Hepatocyte (in vitro differentiated cells): ENCODE data around the gene LRRC46. TPM values are rescaled to one million over a fixed set of nuclear protein-coding genes. Genes with fewer than 3 reads are reported as not detected.

Experiments
- DNase-seq: peaks from one replicate; pipeline ENCODE4 v3.0.0-alpha.2; 2016; ENCODE audit warnings: low spot score
- H2AFZ ChIP-seq: fragments of 200-600 bp; sonication (generic); 2 replicates; pipeline ENCODE4 v1.6.0; 2016; ENCODE audit warnings: antibody characterized with exemption, mild to moderate bottlenecking
- H3K27ac ChIP-seq: fragments of 200-600 bp; sonication (generic); 2 replicates; pipeline ENCODE4 v1.5.1; 2016; ENCODE audit warnings: mild to moderate bottlenecking
- H3K27me3 ChIP-seq: fragments of 200-600 bp; sonication (generic); 2 replicates; pipeline ENCODE4 v1.6.1; 2016
- H3K36me3 ChIP-seq: fragments of 200-600 bp; sonication (generic); replicated peaks from 2 replicates; pipeline ENCODE4 v1.5.1; 2016; ENCODE audit warnings: low read depth; ENCODE audit not compliant: insufficient read depth
- H3K4me1 ChIP-seq: fragments of 200-600 bp; sonication (generic); 2 replicates; pipeline ENCODE4 v1.5.1; 2016; ENCODE audit warnings: mild to moderate bottlenecking, moderate library complexity; ENCODE audit not compliant: insufficient read depth
- H3K4me2 ChIP-seq: fragments of 200-600 bp; sonication (generic); 2 replicates; pipeline ENCODE4 v1.6.0; 2016
- H3K4me3 ChIP-seq: fragments of 200-600 bp; sonication (generic); 2 replicates; pipeline ENCODE4 v1.5.1; 2016; ENCODE audit warnings: mild to moderate bottlenecking
- H3K79me2 ChIP-seq: fragments of 200-600 bp; sonication (generic); 2 replicates; pipeline ENCODE4 v1.6.0; 2017; ENCODE audit warnings: mild to moderate bottlenecking
- H3K9me2 ChIP-seq: fragments of 200-600 bp; sonication (generic); replicated peaks from 2 replicates; pipeline ENCODE4 v1.6.0; 2017; ENCODE audit warnings: mild to moderate bottlenecking; ENCODE audit not compliant: insufficient read depth
- H3K9me3 ChIP-seq: fragments of 200-600 bp; sonication (generic); 2 replicates; pipeline ENCODE4 v1.5.1; 2016; ENCODE audit warnings: low read depth, mild to moderate bottlenecking
- H4K20me1 ChIP-seq: fragments of 200-600 bp; sonication (generic); 2 replicates; pipeline ENCODE4 v1.6.0; 2016; ENCODE audit warnings: mild to moderate bottlenecking; ENCODE audit not compliant: insufficient read depth, poor library complexity, severe bottlenecking
- EZH2 ChIP-seq: fragments of 200-600 bp; sonication (generic); IDR thresholded peaks from 2 replicates; pipeline ENCODE4 v1.6.1; 2016; ENCODE audit warnings: antibody characterized with exemption, mild to moderate bottlenecking, borderline replicate concordance
- EZH2phosphoT487 ChIP-seq: fragments of 200-600 bp; sonication (generic); IDR thresholded peaks from one replicate; pipeline ENCODE4 v1.6.1; 2018; ENCODE audit warnings: antibody characterized with exemption, mild to moderate bottlenecking, low read depth, moderate library complexity; ENCODE audit not compliant: unreplicated experiment, severe bottlenecking
- WGBS: methylation state at CpG from one replicate; pipeline ENCODE4 v1.1.6; 2016; ENCODE audit warnings: low lambda C conversion rate; ENCODE audit errors: missing lambda C conversion rate; 5-methylcytosine and 5-hydroxymethylcytosine counted together
- polyA plus RNA-seq: library from polyadenylated mRNA; unstranded; fragments of >200 nt; fragmentation: Nextera tagmentation; extraction: Ambion mirVana; gene quantifications from 2 replicates; pipeline ENCODE4 v1.2.1, GENCODE V29; 2016
- total RNA-seq: library from RNA; depleted of rRNA; stranded (reverse); fragments of >200 nt; gene quantifications from 2 replicates; pipeline ENCODE4 v1.2.3, GENCODE V29; 2014
- TF ChIP-seq, protein P1 (sequence below): fragments of 200-600 bp; sonication (generic); IDR thresholded peaks from 2 replicates; pipeline ENCODE4 v1.5.1; 2016; ENCODE audit warnings: antibody characterized with exemption, mild to moderate bottlenecking; ENCODE audit not compliant: poor library complexity

The LRRC46 gene
- total and polyA plus RNA-seq, 2 experiments from 2014 or later = 0.83 TPM; not detected in 1

DNA sequence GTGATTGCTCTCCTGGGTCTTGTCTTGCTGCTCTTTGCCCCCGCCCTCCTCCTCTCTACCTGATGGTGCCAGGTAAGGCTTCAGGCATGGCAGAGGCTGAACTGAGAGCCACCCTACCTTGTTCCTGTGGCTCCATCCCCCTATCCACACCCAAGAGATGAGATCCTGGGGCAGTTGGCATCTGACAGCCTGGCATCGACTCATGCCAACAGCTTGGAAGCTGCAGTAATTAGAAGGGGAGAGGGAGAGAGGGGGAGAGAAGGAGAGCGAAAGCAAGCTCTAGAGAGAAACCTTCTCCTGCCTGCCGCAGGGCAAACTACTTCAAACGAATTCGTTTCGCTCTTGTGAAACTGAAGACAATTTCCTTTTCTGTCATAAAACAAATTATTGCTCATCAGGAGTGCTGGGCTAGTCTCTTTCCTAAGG, 33.3 kb downstream of the LRRC46 start:
- DNase-seq = no peak
- Histone ChIP-seq H3K4me1 (peaks cover 9% of the 10 kb centered on the region), H3K9me3 (no peaks in the 10 kb centered on the region), H3K27ac (no peak overlapping the region), H2AFZ (no peak overlapping the region), H4K20me1 (no peaks in the 10 kb centered on the region), H3K4me2 (no peak overlapping the region), H3K9me2 (no peaks in the 10 kb centered on the region), H3K4me3 (no peak overlapping the region), H3K36me3 (no peaks in the 10 kb centered on the region), H3K27me3 (peaks cover 11% of the 10 kb centered on the region), H3K79me2 (no peaks in the 10 kb centered on the region)
- 50% methylated on average over 7 of the region's 7 CpGs for WGBS
- TF ChIP-seq EZH2 = no peak
- TF ChIP-seq, protein P1, sequence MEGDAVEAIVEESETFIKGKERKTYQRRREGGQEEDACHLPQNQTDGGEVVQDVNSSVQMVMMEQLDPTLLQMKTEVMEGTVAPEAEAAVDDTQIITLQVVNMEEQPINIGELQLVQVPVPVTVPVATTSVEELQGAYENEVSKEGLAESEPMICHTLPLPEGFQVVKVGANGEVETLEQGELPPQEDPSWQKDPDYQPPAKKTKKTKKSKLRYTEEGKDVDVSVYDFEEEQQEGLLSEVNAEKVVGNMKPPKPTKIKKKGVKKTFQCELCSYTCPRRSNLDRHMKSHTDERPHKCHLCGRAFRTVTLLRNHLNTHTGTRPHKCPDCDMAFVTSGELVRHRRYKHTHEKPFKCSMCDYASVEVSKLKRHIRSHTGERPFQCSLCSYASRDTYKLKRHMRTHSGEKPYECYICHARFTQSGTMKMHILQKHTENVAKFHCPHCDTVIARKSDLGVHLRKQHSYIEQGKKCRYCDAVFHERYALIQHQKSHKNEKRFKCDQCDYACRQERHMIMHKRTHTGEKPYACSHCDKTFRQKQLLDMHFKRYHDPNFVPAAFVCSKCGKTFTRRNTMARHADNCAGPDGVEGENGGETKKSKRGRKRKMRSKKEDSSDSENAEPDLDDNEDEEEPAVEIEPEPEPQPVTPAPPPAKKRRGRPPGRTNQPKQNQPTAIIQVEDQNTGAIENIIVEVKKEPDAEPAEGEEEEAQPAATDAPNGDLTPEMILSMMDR = no peak
- TF ChIP-seq EZH2phosphoT487 = no peak

DNA sequence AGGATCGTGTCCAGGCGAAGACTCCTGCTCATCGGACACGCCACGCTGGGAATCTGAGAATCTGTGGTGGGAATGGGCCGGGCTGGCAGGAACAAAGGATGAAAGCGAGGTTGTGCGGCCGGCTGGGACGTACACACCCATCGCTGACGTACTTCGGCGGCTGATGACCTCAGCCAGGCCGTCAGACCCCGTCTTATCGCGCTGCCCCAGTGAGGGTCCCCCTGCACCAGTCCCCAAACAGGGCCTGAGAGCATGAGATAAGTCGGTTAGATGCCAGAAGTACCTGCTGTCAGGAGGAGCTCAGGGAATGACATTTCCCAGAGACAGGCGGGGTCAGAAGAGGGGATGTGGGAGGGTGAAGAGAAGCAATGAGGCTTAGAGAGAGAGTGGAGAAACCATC, 35.5 kb downstream of the LRRC46 start:
- no peak overlapping the region for H3K4me3 ChIP-seq
- no peaks in the 10 kb centered on the region for H3K9me3 ChIP-seq
- H3K4me2 ChIP-seq = no peak overlapping the region
- H3K9me2 ChIP-seq = no peaks in the 10 kb centered on the region
- peaks cover 33% of the 10 kb centered on the region for H3K27me3 ChIP-seq
- TF ChIP-seq EZH2 (no peak), EZH2phosphoT487 (no peak)
- TF ChIP-seq, protein P1 = no peak
- H3K4me1 ChIP-seq = peaks cover 9% of the 10 kb centered on the region
- H3K79me2 ChIP-seq = no peaks in the 10 kb centered on the region
- H3K36me3 ChIP-seq = no peaks in the 10 kb centered on the region
- WGBS = 56% methylated on average over 18 of the region's 20 CpGs
- H4K20me1 ChIP-seq = no peaks in the 10 kb centered on the region
- H2AFZ ChIP-seq = no peak overlapping the region
- no peak for DNase-seq
- no peak overlapping the region for H3K27ac ChIP-seq

DNA sequence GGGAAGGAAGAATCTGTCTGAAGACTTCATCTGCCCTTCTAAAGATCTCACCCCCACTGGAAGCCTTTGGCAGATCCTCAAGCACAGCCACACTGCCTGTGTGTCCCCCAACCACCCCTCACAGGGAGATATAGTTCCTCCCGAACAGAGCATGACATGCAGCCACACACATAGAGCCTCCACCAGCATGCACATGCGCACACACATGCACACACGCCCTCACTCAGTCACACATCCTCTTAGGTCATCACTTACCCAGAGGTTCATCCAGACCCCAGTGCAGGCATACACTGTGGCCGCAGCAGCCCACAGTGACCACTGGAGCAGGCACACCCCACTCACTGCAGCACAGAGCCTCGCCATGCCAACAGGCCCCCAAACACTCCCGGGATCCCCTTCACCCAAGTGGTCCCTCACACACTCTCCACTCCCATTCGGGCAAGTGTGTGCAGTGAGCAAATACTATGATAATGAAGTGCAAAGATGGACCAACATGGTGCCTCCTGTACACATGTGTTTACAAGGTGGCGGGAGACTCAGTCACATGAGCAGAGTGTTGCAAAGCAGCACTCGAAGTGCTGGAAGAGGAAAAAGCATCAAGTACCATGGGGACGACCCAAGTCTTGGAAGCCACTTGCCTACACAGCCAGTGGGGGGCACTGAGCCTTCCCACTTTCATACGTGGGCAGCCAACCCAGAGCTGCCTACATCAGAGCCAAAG, 36.5 kb downstream of the LRRC46 start:
- peaks cover 13% of the 10 kb centered on the region for H3K4me1 ChIP-seq
- no peaks in the 10 kb centered on the region for H4K20me1 ChIP-seq
- H2AFZ ChIP-seq = no peak overlapping the region
- H3K4me3 ChIP-seq = no peak overlapping the region
- no peaks in the 10 kb centered on the region for H3K36me3 ChIP-seq
- H3K9me3 ChIP-seq = no peaks in the 10 kb centered on the region
- DNase-seq = no peak
- H3K4me2 ChIP-seq = no peak overlapping the region
- H3K27ac ChIP-seq = no peak overlapping the region
- TF ChIP-seq, protein P1 = no peak
- TF ChIP-seq EZH2 (no peak), EZH2phosphoT487 (no peak)
- 87% methylated on average over 11 of the region's 11 CpGs for WGBS
- no peaks in the 10 kb centered on the region for H3K79me2 ChIP-seq
- peaks cover 42% of the 10 kb centered on the region for H3K27me3 ChIP-seq
- no peaks in the 10 kb centered on the region for H3K9me2 ChIP-seq
